Measurements from ENCODE around the gene SEM1. TPM values are rescaled to one million over a fixed set of nuclear protein-coding genes. Genes with fewer than 3 reads are reported as not detected.
"Not testable (repeated sequence)": the region's sequence is repeated elsewhere in the genome, so short reads cannot be mapped to it uniquely, and the experiment has no call there.

Gene SEM1
- total RNA-seq, 2 experiments from 2014 or later = 37.7 to 47.5 TPM

- Mint-ChIP-seq H3K27ac (no peak overlapping the region), H3K27me3 (ENCODE audit: low read depth) (peaks cover 25% of the 10 kb centered on the region), H3K4me3 (no peak overlapping the region), H3K9me3 (no peaks in the 10 kb centered on the region), H3K4me1 (ENCODE audit: low read depth) (no peaks in the 10 kb centered on the region), H3K36me3 (ENCODE audit: low read depth) (no peaks in the 10 kb centered on the region)
- intact Hi-C loops (cut with micrococcal nuclease) = no loop called here
- CTCF ChIA-PET = no interaction called here
- no peak for DNase-seq
These were observed 14.0 kb upstream of the SEM1 start for GRCh38 chr7:96723622-96724021.

- H3K27me3 Mint-ChIP-seq (ENCODE audit: low read depth) = peaks cover 25% of the 10 kb centered on the region
- intact Hi-C loops (cut with micrococcal nuclease); H3K36me3 Mint-ChIP-seq (ENCODE audit: low read depth); H3K4me1 Mint-ChIP-seq (ENCODE audit: low read depth); H3K27ac Mint-ChIP-seq; H3K4me3 Mint-ChIP-seq; CTCF ChIA-PET; H3K9me3 Mint-ChIP-seq; DNase-seq: not testable (repeated sequence)
These were observed 13.3 kb upstream of the SEM1 start for GRCh38 chr7:96722928-96723327.

GRCh38 chr7:96720843-96721242, 11.2 kb upstream of the SEM1 start:
- peaks cover 35% of the 10 kb centered on the region for H3K27me3 Mint-ChIP-seq (ENCODE audit: low read depth)
- CTCF ChIA-PET = no interaction called here
- H3K36me3 Mint-ChIP-seq (ENCODE audit: low read depth) = no peaks in the 10 kb centered on the region
- no peak overlapping the region for H3K27ac Mint-ChIP-seq
- H3K4me3 Mint-ChIP-seq = no peak overlapping the region
- H3K9me3 Mint-ChIP-seq = no peaks in the 10 kb centered on the region
- intact Hi-C loops (cut with micrococcal nuclease) = no loop called here
- H3K4me1 Mint-ChIP-seq (ENCODE audit: low read depth) = no peaks in the 10 kb centered on the region
- no peak for DNase-seq

- intact Hi-C loops (cut with micrococcal nuclease) = no loop called here
- no peak overlapping the region for H3K27ac Mint-ChIP-seq
- DNase-seq = no peak
- H3K36me3 Mint-ChIP-seq (ENCODE audit: low read depth) = no peaks in the 10 kb centered on the region
- H3K27me3 Mint-ChIP-seq (ENCODE audit: low read depth) = peaks cover 33% of the 10 kb centered on the region
- peaks cover 2% of the 10 kb centered on the region for H3K9me3 Mint-ChIP-seq
- CTCF ChIA-PET = interaction anchor here (0.7 to 1.3 kb wide), 2 partner anchors 9 to 1226 kb away, joined by 3 to 4 read pairs; no protein-coding TSS in a partner anchor
- H3K4me1 Mint-ChIP-seq (ENCODE audit: low read depth) = no peaks in the 10 kb centered on the region
- no peak overlapping the region for H3K4me3 Mint-ChIP-seq
These were observed 9.5 kb upstream of the SEM1 start for GRCh38 chr7:96719164-96719563.

- Mint-ChIP-seq H3K27ac (no peak overlapping the region), H3K36me3 (ENCODE audit: low read depth) (no peaks in the 10 kb centered on the region), H3K4me1 (ENCODE audit: low read depth) (no peaks in the 10 kb centered on the region), H3K27me3 (ENCODE audit: low read depth) (peaks cover 32% of the 10 kb centered on the region), H3K4me3 (no peak overlapping the region), H3K9me3 (peaks cover 8% of the 10 kb centered on the region)
- intact Hi-C loops (cut with micrococcal nuclease) = no loop called here
- CTCF ChIA-PET = interaction anchor here (0.6 to 1.3 kb wide), 3 partner anchors 8 to 1225 kb away, joined by 3 to 4 read pairs (median 3); no protein-coding TSS in a partner anchor
- no peak for DNase-seq
These were observed 8.7 kb upstream of the SEM1 start for GRCh38 chr7:96718107-96719003.

- H3K4me1 Mint-ChIP-seq (ENCODE audit: low read depth) = peaks cover 8% of the 10 kb centered on the region
- H3K4me3 Mint-ChIP-seq = no peak overlapping the region
- peaks cover 1% of the 10 kb centered on the region for H3K36me3 Mint-ChIP-seq (ENCODE audit: low read depth)
- CTCF ChIA-PET = no interaction called here
- H3K27me3 Mint-ChIP-seq (ENCODE audit: low read depth) = peaks cover 15% of the 10 kb centered on the region
- intact Hi-C loops (cut with micrococcal nuclease) = no loop called here
- no peak for DNase-seq
- H3K27ac Mint-ChIP-seq = no peak overlapping the region
- H3K9me3 Mint-ChIP-seq = peaks cover 21% of the 10 kb centered on the region
These were observed 3.4 kb upstream of the SEM1 start for GRCh38 chr7:96713037-96713436.

DNA sequence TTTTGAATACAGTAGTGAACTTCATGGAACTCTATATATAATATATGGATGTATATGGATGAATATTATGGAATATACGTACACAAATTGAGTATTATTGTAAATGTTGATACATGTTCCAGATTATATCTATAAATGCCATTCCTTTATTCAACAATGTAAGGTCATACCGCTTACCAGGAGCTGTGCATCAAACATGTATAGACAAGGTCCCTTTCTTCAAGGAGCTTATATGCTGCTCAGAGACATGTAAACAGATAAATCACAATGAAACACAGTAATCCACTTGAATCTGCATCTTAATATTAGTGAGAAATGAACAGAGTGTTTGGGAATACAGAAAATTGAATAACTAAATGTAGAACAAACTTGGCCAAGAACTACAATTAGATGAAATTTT, 898 bp upstream of the SEM1 start:
- Mint-ChIP-seq H3K4me1 (ENCODE audit: low read depth) (peaks cover 21% of the 10 kb centered on the region), H3K36me3 (ENCODE audit: low read depth) (peaks cover 6% of the 10 kb centered on the region), H3K4me3 (no peak overlapping the region), H3K27ac (no peak overlapping the region), H3K9me3 (peaks cover 21% of the 10 kb centered on the region), H3K27me3 (ENCODE audit: low read depth) (peaks cover 4% of the 10 kb centered on the region)
- intact Hi-C loops (cut with micrococcal nuclease) = loop anchor here (1.0 kb wide), 1 partner anchor 127 kb away; no protein-coding TSS in a partner anchor
- no peak for DNase-seq
- CTCF ChIA-PET = interaction anchor here (1.3 kb wide), 1 partner anchor 9 kb away, joined by 4 read pairs; no protein-coding TSS in a partner anchor

- Mint-ChIP-seq H3K4me1 (ENCODE audit: low read depth) (peaks cover 32% of the 10 kb centered on the region), H3K27ac (peak overlapping the region; percentile 93), H3K9me3 (peaks cover 17% of the 10 kb centered on the region), H3K4me3 (peak overlapping the region; percentile 92), H3K36me3 (ENCODE audit: low read depth) (peaks cover 6% of the 10 kb centered on the region), H3K27me3 (ENCODE audit: low read depth) (peaks cover under 1% of the 10 kb centered on the region)
- no peak for DNase-seq
- CTCF ChIA-PET = interaction anchor here (0.6 to 1.3 kb wide), 2 partner anchors 30 to 296 kb away, joined by 3 to 4 read pairs; no protein-coding TSS in a partner anchor
- intact Hi-C loops (cut with micrococcal nuclease) = loop anchor here (1.0 to 2.0 kb wide), 4 partner anchors 114 to 408 kb away; partner anchors contain the start of genes DLX5 and SDHAF3
These were observed 774 bp downstream of the SEM1 start for GRCh38 chr7:96708872-96709271.

- Mint-ChIP-seq H3K36me3 (ENCODE audit: low read depth) (peaks cover 6% of the 10 kb centered on the region), H3K27me3 (ENCODE audit: low read depth) (no peaks in the 10 kb centered on the region), H3K9me3 (peaks cover 12% of the 10 kb centered on the region), H3K4me3 (peak overlapping the region; percentile 92), H3K4me1 (ENCODE audit: low read depth) (peaks cover 37% of the 10 kb centered on the region), H3K27ac (no peak overlapping the region)
- intact Hi-C loops (cut with micrococcal nuclease) = loop anchor here (2.0 kb wide), 2 partner anchors 317 to 409 kb away; partner anchors contain the start of genes DLX5 and SDHAF3
- DNase-seq = no peak
- CTCF ChIA-PET = interaction anchor here (0.6 to 1.3 kb wide), 4 partner anchors 29 to 1212 kb away, joined by 3 to 4 read pairs (median 3); no protein-coding TSS in a partner anchor
These were observed 1.5 kb downstream of the SEM1 start for GRCh38 chr7:96707901-96708774.

GRCh38 chr7:96701258-96701657, 8.4 kb downstream of the SEM1 start:
- H3K9me3 Mint-ChIP-seq = no peaks in the 10 kb centered on the region

GRCh38 chr7:96700516-96700915, 9.1 kb downstream of the SEM1 start:
- Mint-ChIP-seq H3K27me3 (ENCODE audit: low read depth) (no peaks in the 10 kb centered on the region), H3K4me3 (no peak overlapping the region), H3K36me3 (ENCODE audit: low read depth) (peaks cover 6% of the 10 kb centered on the region), H3K27ac (no peak overlapping the region), H3K4me1 (ENCODE audit: low read depth) (peaks cover 67% of the 10 kb centered on the region), H3K9me3 (no peaks in the 10 kb centered on the region)
- DNase-seq = no peak
- intact Hi-C loops (cut with micrococcal nuclease) = no loop called here
- CTCF ChIA-PET = no interaction called here

More at GRCh38 chr7:96701258-96701657, 8.4 kb downstream of the SEM1 start:
- Mint-ChIP-seq H3K36me3 (ENCODE audit: low read depth) (peaks cover 5% of the 10 kb centered on the region), H3K27me3 (ENCODE audit: low read depth) (no peaks in the 10 kb centered on the region), H3K4me3 (no peak overlapping the region), H3K27ac (no peak overlapping the region), H3K4me1 (ENCODE audit: low read depth) (peaks cover 66% of the 10 kb centered on the region)
- intact Hi-C loops (cut with micrococcal nuclease) = no loop called here
- no peak for DNase-seq
- CTCF ChIA-PET = no interaction called here

DNA sequence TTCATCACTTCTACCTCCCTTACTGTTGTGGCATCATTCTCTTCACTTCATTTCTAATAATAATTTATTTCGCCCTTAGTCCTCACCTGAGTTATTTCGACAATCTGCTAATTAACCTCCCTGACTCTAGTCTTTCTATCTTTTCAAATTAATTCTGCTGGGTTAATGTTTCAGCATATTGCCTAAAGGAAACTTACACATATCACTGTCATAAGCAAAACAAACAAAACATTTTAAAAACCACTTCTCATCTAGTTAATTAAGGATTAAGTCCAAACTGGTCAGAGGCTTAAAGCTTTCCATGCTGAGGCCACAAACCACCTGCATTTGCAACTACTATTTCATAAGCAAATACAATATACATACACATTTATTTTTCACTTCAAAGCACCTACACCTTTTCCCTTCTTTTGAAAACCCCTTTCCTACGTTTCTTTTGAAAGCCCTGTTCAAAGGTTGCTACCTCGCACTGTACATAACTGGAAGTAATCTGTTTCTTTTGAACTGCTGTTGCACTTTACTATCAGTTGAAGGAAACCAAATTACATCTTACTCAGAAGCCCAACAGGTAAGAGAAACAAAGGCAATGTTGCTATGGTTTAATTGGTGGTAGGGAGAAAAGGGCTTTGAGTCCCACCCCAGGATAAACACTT, 10.3 kb downstream of the SEM1 start:
- H3K9me3 Mint-ChIP-seq = no peaks in the 10 kb centered on the region

More for the DNA sequence above, 10.3 kb downstream of the SEM1 start:
- H3K27ac Mint-ChIP-seq = no peak overlapping the region
- H3K36me3 Mint-ChIP-seq (ENCODE audit: low read depth) = peaks cover 6% of the 10 kb centered on the region
- DNase-seq = no peak
- H3K4me3 Mint-ChIP-seq = no peak overlapping the region
- CTCF ChIA-PET = no interaction called here
- H3K27me3 Mint-ChIP-seq (ENCODE audit: low read depth) = no peaks in the 10 kb centered on the region
- intact Hi-C loops (cut with micrococcal nuclease) = no loop called here
- peaks cover 63% of the 10 kb centered on the region for H3K4me1 Mint-ChIP-seq (ENCODE audit: low read depth)
